PFSK-1 (cell line): ENCODE data around the gene PDE8A.

Source experiments
- FOXP2 ChIP-seq: optimal IDR thresholded peaks from 2 replicates; pipeline ENCODE3; 2011; ENCODE audit warnings: borderline replicate concordance, control low read depth, inconsistent platforms; ENCODE audit not compliant: insufficient read depth; ENCODE audit errors: extremely low read length, extremely low read depth
- POLR2AphosphoS5 ChIP-seq: IDR thresholded peaks from 2 replicates; pipeline ENCODE4 v1.6.1; 2012; ENCODE audit warnings: low read depth, mild to moderate bottlenecking, control low read depth, low read length, moderate library complexity
- SIN3A ChIP-seq: IDR thresholded peaks from 2 replicates; pipeline ENCODE4 v1.6.1; 2012; ENCODE audit warnings: mild to moderate bottlenecking, low read length, moderate library complexity, borderline replicate concordance; ENCODE audit not compliant: insufficient read depth
- TAF1 ChIP-seq: IDR thresholded peaks from 2 replicates; pipeline ENCODE4 v1.6.1; 2012; ENCODE audit warnings: low read length, control low read depth, borderline replicate concordance; ENCODE audit not compliant: insufficient read depth
- TF ChIP-seq, protein P1 (sequence below), 2 experiments: IDR thresholded peaks; 2 replicates each; pipeline versions ENCODE4 v1.6.1 to v1.8.0; 2011 to 2012; ENCODE audit warnings: low read depth in 2 of 2, low read length in 2 of 2, control low read depth in 1 of 2, inconsistent platforms in 1 of 2, mild to moderate bottlenecking in 1 of 2, moderate library complexity in 1 of 2; ENCODE audit not compliant: insufficient read depth in 1 of 2

PDE8A gene

DNA sequence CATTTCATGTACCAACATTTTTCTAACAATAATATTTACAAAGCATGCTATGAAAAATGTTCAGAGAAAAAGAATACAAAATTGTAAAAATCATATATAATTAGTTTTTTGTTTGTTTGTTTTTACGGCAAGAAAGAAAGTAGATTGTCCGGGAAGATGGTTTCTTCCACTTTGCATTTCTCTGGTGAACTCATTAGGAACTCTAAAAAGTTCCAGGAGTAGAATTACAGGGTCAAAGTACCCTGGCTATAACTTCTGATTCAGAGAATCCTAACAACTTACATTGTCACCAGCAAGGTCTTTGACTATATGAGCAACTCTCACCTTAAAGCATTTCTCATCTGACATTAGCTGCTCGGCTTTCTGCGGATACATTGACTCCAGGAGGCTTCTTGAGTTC, 196.7 kb downstream of the PDE8A start:
- no peak for TF ChIP-seq POLR2AphosphoS5
- TF ChIP-seq, protein P1, sequence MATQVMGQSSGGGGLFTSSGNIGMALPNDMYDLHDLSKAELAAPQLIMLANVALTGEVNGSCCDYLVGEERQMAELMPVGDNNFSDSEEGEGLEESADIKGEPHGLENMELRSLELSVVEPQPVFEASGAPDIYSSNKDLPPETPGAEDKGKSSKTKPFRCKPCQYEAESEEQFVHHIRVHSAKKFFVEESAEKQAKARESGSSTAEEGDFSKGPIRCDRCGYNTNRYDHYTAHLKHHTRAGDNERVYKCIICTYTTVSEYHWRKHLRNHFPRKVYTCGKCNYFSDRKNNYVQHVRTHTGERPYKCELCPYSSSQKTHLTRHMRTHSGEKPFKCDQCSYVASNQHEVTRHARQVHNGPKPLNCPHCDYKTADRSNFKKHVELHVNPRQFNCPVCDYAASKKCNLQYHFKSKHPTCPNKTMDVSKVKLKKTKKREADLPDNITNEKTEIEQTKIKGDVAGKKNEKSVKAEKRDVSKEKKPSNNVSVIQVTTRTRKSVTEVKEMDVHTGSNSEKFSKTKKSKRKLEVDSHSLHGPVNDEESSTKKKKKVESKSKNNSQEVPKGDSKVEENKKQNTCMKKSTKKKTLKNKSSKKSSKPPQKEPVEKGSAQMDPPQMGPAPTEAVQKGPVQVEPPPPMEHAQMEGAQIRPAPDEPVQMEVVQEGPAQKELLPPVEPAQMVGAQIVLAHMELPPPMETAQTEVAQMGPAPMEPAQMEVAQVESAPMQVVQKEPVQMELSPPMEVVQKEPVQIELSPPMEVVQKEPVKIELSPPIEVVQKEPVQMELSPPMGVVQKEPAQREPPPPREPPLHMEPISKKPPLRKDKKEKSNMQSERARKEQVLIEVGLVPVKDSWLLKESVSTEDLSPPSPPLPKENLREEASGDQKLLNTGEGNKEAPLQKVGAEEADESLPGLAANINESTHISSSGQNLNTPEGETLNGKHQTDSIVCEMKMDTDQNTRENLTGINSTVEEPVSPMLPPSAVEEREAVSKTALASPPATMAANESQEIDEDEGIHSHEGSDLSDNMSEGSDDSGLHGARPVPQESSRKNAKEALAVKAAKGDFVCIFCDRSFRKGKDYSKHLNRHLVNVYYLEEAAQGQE (IDR thresholded peaks at IDR 0.05; ENCODE audit: insufficient read depth in 1 of 2, low read depth in 2 of 2, low read length in 2 of 2), result no peak
- TF ChIP-seq TAF1, result no peak
- TF ChIP-seq SIN3A, result no peak
- no peak for TF ChIP-seq FOXP2

DNA sequence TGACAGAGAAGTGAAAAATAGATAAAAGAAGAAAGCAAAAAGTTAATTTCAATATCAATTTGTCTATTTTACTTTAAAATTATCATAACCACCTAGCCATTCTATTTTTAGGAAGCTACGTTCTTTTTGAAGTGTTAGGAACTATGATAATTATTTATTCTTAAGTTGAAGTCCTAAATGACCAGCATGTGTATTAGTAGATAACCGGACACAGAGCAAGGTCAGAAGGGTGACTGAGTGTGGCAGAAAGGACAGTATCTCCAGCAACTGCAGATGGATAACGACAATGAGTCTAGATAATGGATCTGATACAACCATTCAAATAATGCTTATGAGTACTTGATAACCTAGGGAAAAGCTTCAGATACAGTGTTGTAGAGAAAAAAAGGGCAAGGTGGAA, 198.0 kb downstream of the PDE8A start:
- TF ChIP-seq POLR2AphosphoS5, result no peak
- no peak for TF ChIP-seq SIN3A
- no peak for TF ChIP-seq FOXP2
- TF ChIP-seq TAF1, result no peak
- TF ChIP-seq, protein P1 (IDR thresholded peaks at IDR 0.05; ENCODE audit: insufficient read depth in 1 of 2, low read depth in 2 of 2, low read length in 2 of 2), result no peak
